Sigmoid colon (tissue), 7 donors: Measurements from ENCODE around the gene PLD6. TPM values are rescaled to one million over a fixed set of nuclear protein-coding genes. Genes with fewer than 3 reads are reported as not detected.
"Not testable (repeated sequence)": the region's sequence is repeated elsewhere in the genome, so short reads cannot be mapped to it uniquely, and the experiment has no call there.

ENCODE experiments used
- DNase-seq: peaks from one replicate; pipeline ENCODE4 v3.0.0-alpha.2; 2019
- H3K27ac ChIP-seq, 4 donors: fragments of 200-600 bp; sonication (generic); one replicate each; pipeline ENCODE4 v1.5.1; 2016 to 2019; ENCODE audit warnings: mild to moderate bottlenecking in 1 of 4
- H3K27me3 ChIP-seq, 3 donors: fragments of 200-600 bp; sonication (generic); one replicate each; pipeline ENCODE4 v1.5.1; 2019; ENCODE audit warnings: mild to moderate bottlenecking in 1 of 3
- H3K36me3 ChIP-seq, 4 donors: fragments of 200-600 bp; sonication (generic); one replicate each; pipeline ENCODE4 v1.5.1; 2016 to 2019
- H3K4me1 ChIP-seq, 4 donors: fragments of 200-600 bp; sonication (generic); one replicate each; pipeline ENCODE4 v1.5.1; 2017 to 2019
- H3K4me3 ChIP-seq, 4 donors: fragments of 200-600 bp; sonication (generic); one replicate each; pipeline ENCODE4 v1.5.1; 2017 to 2019; ENCODE audit warnings: mild to moderate bottlenecking in 2 of 4, moderate library complexity in 1 of 4
- H3K9me3 ChIP-seq, 4 donors: fragments of 200-600 bp in 3 of 4; sonication (generic) in 3 of 4; one replicate each; pipeline versions ENCODE4 v1.5.1 to v1.6.1; 2013 to 2019
- CTCF ChIP-seq, 4 experiments: fragments of 450-650 bp in 3 of 4; fragments of 200-600 bp in 1 of 4; IDR thresholded peaks; one replicate each; pipeline ENCODE4 v1.5.1; 2016 to 2019; ENCODE audit warnings: antibody characterized with exemption in 4 of 4, mild to moderate bottlenecking in 3 of 4, moderate library complexity in 2 of 4
- EP300 ChIP-seq, 4 donors: sonication (generic); formaldehyde crosslinking; IDR thresholded peaks; one replicate each; pipeline ENCODE4 v1.6.1; 2017; ENCODE audit warnings: antibody characterized with exemption in 4 of 4
- POLR2A ChIP-seq, 2 donors: fragments of 450-650 bp; IDR thresholded peaks; one replicate each; pipeline ENCODE4 v1.6.1; 2016; ENCODE audit warnings: antibody characterized with exemption in 2 of 2, mild to moderate bottlenecking in 2 of 2, moderate library complexity in 2 of 2
- POLR2AphosphoS5 ChIP-seq, 4 donors: sonication (generic); formaldehyde crosslinking; IDR thresholded peaks; one replicate each; pipeline ENCODE4 v1.6.1; 2017; ENCODE audit warnings: antibody characterized with exemption in 4 of 4
- WGBS, 2 donors: extraction: QIAGEN DNeasy Blood & Tissue Kit; methylation state at CpG; one replicate each; pipeline ENCODE4 v1.1.7; 2013; 5-methylcytosine and 5-hydroxymethylcytosine counted together
- intact Hi-C: fragments of 100-400 bp; cut with DNase I; formaldehyde crosslinking; loops from one replicate; pipeline ENCODE4 v1.15.1; 2023
- polyA plus RNA-seq, 3 donors: library from polyadenylated mRNA; stranded (reverse); fragments of 200-250 nt; gene quantifications; one replicate each; pipeline ENCODE4 v1.2.3, GENCODE V29; 2013
- total RNA-seq, 4 donors: library from RNA; depleted of rRNA; stranded (reverse); fragments of >200 nt; gene quantifications; one replicate each; pipeline ENCODE4 v1.1.0, GENCODE V29; 2016
- donor health status: healthy with polysubstance abuse.
- donor health status: Bipolar disorder and iron deficiency.
- donor health status: healthy.

PLD6 gene
- total and polyA plus RNA-seq, 7 donors, result 1.2 to 15.3 (median 8.6) TPM; not detected in 1

GRCh38 chr17:17189559-17189958 is 16.6 kb downstream of the PLD6 start:
- H3K27me3 ChIP-seq, result no peaks in the 10 kb centered on the region
- DNase-seq, result no peak
- intact Hi-C loops, result no loop called here
- H3K27ac ChIP-seq, result peak overlapping the region; percentile 76 to 89 (median 83)
- no peak for TF ChIP-seq POLR2AphosphoS5 (IDR thresholded peaks at IDR 0.05)
- no peak for TF ChIP-seq POLR2A (IDR thresholded peaks at IDR 0.05)
- no peak for TF ChIP-seq EP300 (IDR thresholded peaks at IDR 0.05)
- TF ChIP-seq CTCF (IDR thresholded peaks at IDR 0.05), result no peak
- no peak overlapping the region for H3K4me3 ChIP-seq
- H3K9me3 ChIP-seq, result no peaks in the 10 kb centered on the region
- 59 to 83% methylated on average over 4 of the region's 4 CpGs for WGBS, 2 donors
- H3K36me3 ChIP-seq, result peaks cover 0 to 25% (median 0%) of the 10 kb centered on the region in 4 donors
- peaks cover 0 to 50% (median 49%) of the 10 kb centered on the region in 4 donors for H3K4me1 ChIP-seq

- WGBS, 2 donors, result 95 to 98% methylated on average over 4 of the region's 4 CpGs
- Histone ChIP-seq H3K4me1 (peaks cover 0 to 50% (median 49%) of the 10 kb centered on the region in 4 donors), H3K27me3 (no peaks in the 10 kb centered on the region), H3K27ac (peak overlapping the region in 1 of 4 donors; percentile 89), H3K9me3 (no peaks in the 10 kb centered on the region), H3K4me3 (no peak overlapping the region), H3K36me3 (peaks cover 0 to 34% (median 0%) of the 10 kb centered on the region in 4 donors)
- intact Hi-C loops, result no loop called here
- no peak for DNase-seq
- TF ChIP-seq EP300 (IDR thresholded peaks at IDR 0.05) (no peak), POLR2AphosphoS5 (IDR thresholded peaks at IDR 0.05) (no peak), POLR2A (IDR thresholded peaks at IDR 0.05) (no peak), CTCF (IDR thresholded peaks at IDR 0.05) (no peak)
Measured at GRCh38 chr17:17188586-17188985, 17.5 kb downstream of the PLD6 start.

GRCh38 chr17:17186551-17187505 is 19.3 kb downstream of the PLD6 start:
- TF ChIP-seq CTCF (IDR thresholded peaks at IDR 0.05), result no peak
- TF ChIP-seq EP300 (IDR thresholded peaks at IDR 0.05), result no peak
- no peak for TF ChIP-seq POLR2AphosphoS5 (IDR thresholded peaks at IDR 0.05)
- no peak for TF ChIP-seq POLR2A (IDR thresholded peaks at IDR 0.05)
- Histone ChIP-seq H3K27ac (peak overlapping the region; percentile 5 to 46 (median 7)), H3K36me3 (peaks cover 1 to 51% (median 7%) of the 10 kb centered on the region in 4 donors), H3K27me3 (no peaks in the 10 kb centered on the region), H3K4me1 (peaks cover 0 to 36% (median 32%) of the 10 kb centered on the region in 4 donors), H3K9me3 (no peaks in the 10 kb centered on the region), H3K4me3 (no peak overlapping the region)
- 87% methylated on average over 14 of the region's 14 CpGs for WGBS, 2 donors
- intact Hi-C loops, result no loop called here
- no peak for DNase-seq

- DNase-seq, result no peak
- peaks cover 3 to 59% (median 11%) of the 10 kb centered on the region in 4 donors for H3K36me3 ChIP-seq
- TF ChIP-seq POLR2AphosphoS5 (IDR thresholded peaks at IDR 0.05), result no peak
- TF ChIP-seq CTCF (IDR thresholded peaks at IDR 0.05), result no peak
- TF ChIP-seq EP300 (IDR thresholded peaks at IDR 0.05), result no peak
- no peak for TF ChIP-seq POLR2A (IDR thresholded peaks at IDR 0.05)
- no peaks in the 10 kb centered on the region for H3K9me3 ChIP-seq
- no peak overlapping the region for H3K4me3 ChIP-seq
- H3K27me3 ChIP-seq, result no peaks in the 10 kb centered on the region
- WGBS, 2 donors, result 19 to 53% methylated on average over 3 of the region's 3 CpGs
- H3K4me1 ChIP-seq, result peaks cover 0 to 29% (median 25%) of the 10 kb centered on the region in 4 donors
- H3K27ac ChIP-seq, result peak overlapping the region; percentile 2 to 46 (median 7)
- intact Hi-C loops, result no loop called here
Measured at GRCh38 chr17:17186051-17186450, 20.1 kb downstream of the PLD6 start.

GRCh38 chr17:17184985-17185757 is 21.0 kb downstream of the PLD6 start:
- peaks cover 9 to 68% (median 19%) of the 10 kb centered on the region in 4 donors for H3K36me3 ChIP-seq
- WGBS, 2 donors, result 61 to 76% methylated on average over 13 of the region's 13 CpGs
- H3K27ac ChIP-seq, result not testable (repeated sequence)

More at GRCh38 chr17:17184985-17185757, 21.0 kb downstream of the PLD6 start:
- intact Hi-C loops, H3K4me3 ChIP-seq, H3K27me3 ChIP-seq, H3K9me3 ChIP-seq, DNase-seq: not testable (repeated sequence)
- peaks cover 0 to 20% (median 16%) of the 10 kb centered on the region in 4 donors for H3K4me1 ChIP-seq
